Upper lobe of left lung (tissue), 4 donors: ENCODE measurements around the gene KCTD11.
"Not testable (repeated sequence)": the region's sequence is repeated elsewhere in the genome, so short reads cannot be mapped to it uniquely, and the experiment has no call there.

Experiments
- CTCF ChIP-seq, 6 experiments: fragments of 450-650 bp in 4 of 6; fragments of 200-600 bp in 2 of 6; sonication (generic) in 2 of 6; IDR thresholded peaks; one replicate each; pipeline ENCODE4 v1.5.1; 2016 to 2019; ENCODE audit warnings: antibody characterized with exemption in 6 of 6
- EP300 ChIP-seq, 4 donors: sonication (generic); formaldehyde crosslinking; IDR thresholded peaks; one replicate each; pipeline ENCODE4 v1.5.1; 2017; ENCODE audit warnings: antibody characterized with exemption in 4 of 4, control low read depth in 2 of 4
- POLR2A ChIP-seq, 4 donors: fragments of 450-650 bp; IDR thresholded peaks; one replicate each; pipeline ENCODE4 v1.5.1; 2016 to 2017; ENCODE audit warnings: antibody characterized with exemption in 4 of 4, mild to moderate bottlenecking in 2 of 4

DNA sequence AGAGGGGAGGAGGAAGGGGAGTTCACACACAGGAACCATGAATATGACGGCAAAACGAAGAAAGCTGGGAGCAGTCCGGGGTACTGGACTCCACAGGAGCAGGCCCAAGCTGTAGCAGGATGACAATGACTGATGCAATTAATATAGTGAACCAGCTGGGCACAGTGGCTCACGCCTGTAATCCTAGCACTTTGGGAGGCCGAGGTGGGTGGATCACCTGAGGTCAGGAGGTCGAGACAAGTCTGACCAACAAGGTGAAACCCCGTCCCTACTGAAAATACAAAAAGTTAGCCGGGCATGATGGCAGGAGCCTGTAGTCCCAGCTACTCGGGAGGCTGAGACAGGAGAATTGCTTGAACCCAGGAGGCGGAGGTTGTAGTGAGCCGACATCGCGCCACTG, 16.2 kb upstream of the KCTD11 start:
- TF ChIP-seq CTCF, EP300, POLR2A (IDR thresholded peaks at IDR 0.05): not testable (repeated sequence)
